OCI-LY1 (cell line): ENCODE results near the gene C12orf76.
"Not testable (repeated sequence)": the region's sequence is repeated elsewhere in the genome, so short reads cannot be mapped to it uniquely, and the experiment has no call there.

Experiments
- H2AFZ ChIP-seq: fragments of 200-600 bp; sonication (generic), shearing (Covaris generic); 2 replicates; pipeline ENCODE4 v1.6.0; 2014; ENCODE audit warnings: antibody characterized with exemption, mild to moderate bottlenecking, low read length
- H3F3A ChIP-seq: fragments of 200-600 bp; sonication (generic), shearing (Covaris generic); 2 replicates; pipeline ENCODE4 v1.6.0; 2014; ENCODE audit warnings: mild to moderate bottlenecking, antibody characterized with exemption, low read length, moderate library complexity; ENCODE audit not compliant: insufficient read depth
- H3K27ac ChIP-seq: fragments of 200-600 bp; sonication (generic); 2 replicates; pipeline ENCODE4 v1.5.1; 2014; ENCODE audit warnings: low read length, mixed run types, mild to moderate bottlenecking, low read depth; ENCODE audit not compliant: poor library complexity, severe bottlenecking
- H3K27me3 ChIP-seq: fragments of 200-600 bp; sonication (generic); 2 replicates; pipeline ENCODE4 v1.6.0; 2014; ENCODE audit warnings: antibody characterized with exemption, mild to moderate bottlenecking, low read length, moderate library complexity; ENCODE audit not compliant: insufficient read depth
- H3K36me3 ChIP-seq: fragments of 200-600 bp; sonication (generic); 2 replicates; pipeline ENCODE4 v1.6.1; 2014; ENCODE audit warnings: mild to moderate bottlenecking, antibody characterized with exemption, low read length, moderate library complexity, mixed read lengths; ENCODE audit not compliant: insufficient read depth
- H3K4me1 ChIP-seq: fragments of 200-600 bp; sonication (generic); 2 replicates; pipeline ENCODE4 v1.5.1; 2014; ENCODE audit warnings: mild to moderate bottlenecking, low read length, moderate library complexity; ENCODE audit not compliant: insufficient read depth, severe bottlenecking
- H3K4me2 ChIP-seq: fragments of 200-600 bp; sonication (generic), shearing (Covaris generic); 2 replicates; pipeline ENCODE4 v1.6.1; 2014; ENCODE audit warnings: low read length
- H3K4me3 ChIP-seq: fragments of 200-600 bp; sonication (generic); 2 replicates; pipeline ENCODE4 v1.5.1; 2014; ENCODE audit warnings: low read length, low read depth, mild to moderate bottlenecking, mixed read lengths; ENCODE audit not compliant: poor library complexity, severe bottlenecking
- H3K79me2 ChIP-seq: fragments of 200-600 bp; shearing (Covaris generic); 2 replicates; pipeline ENCODE4 v1.6.1; 2016; ENCODE audit warnings: mixed run types, low read length, mixed read lengths; ENCODE audit not compliant: insufficient read depth
- H3K9ac ChIP-seq: fragments of 200-600 bp; sonication (generic), shearing (Covaris generic); 2 replicates; pipeline ENCODE4 v1.6.1; 2014; ENCODE audit warnings: mild to moderate bottlenecking, low read length, mixed read lengths
- H3K9me2 ChIP-seq: fragments of 200-600 bp; sonication (generic), shearing (Covaris generic); 2 replicates; pipeline ENCODE4 v1.6.1; 2014; ENCODE audit warnings: low read depth, mild to moderate bottlenecking, low read length, mixed read lengths
- H3K9me3 ChIP-seq: fragments of 200-600 bp; shearing (Covaris generic); 2 replicates; pipeline ENCODE4 v1.6.1; 2014; ENCODE audit warnings: low read length, mixed read lengths
- H4K20me1 ChIP-seq: fragments of 200-600 bp; sonication (generic), shearing (Covaris generic); 2 replicates; pipeline ENCODE4 v1.6.0; 2016; ENCODE audit warnings: mild to moderate bottlenecking, low read length; ENCODE audit not compliant: insufficient read depth
- CTCF ChIP-seq: fragments of 200-600 bp; sonication (generic), shearing (Covaris generic); IDR thresholded peaks from 2 replicates; pipeline ENCODE4 v1.5.1; 2017; ENCODE audit warnings: mild to moderate bottlenecking, antibody characterized with exemption, low read length, moderate library complexity, mixed read lengths
- EZH2 ChIP-seq: fragments of 200-600 bp; sonication (generic), shearing (Covaris generic); IDR thresholded peaks from 2 replicates; pipeline ENCODE4 v1.8.0; 2017; ENCODE audit warnings: borderline replicate concordance, mixed run types, mild to moderate bottlenecking, antibody characterized with exemption, low read length, moderate library complexity, mixed read lengths

Gene C12orf76

DNA sequence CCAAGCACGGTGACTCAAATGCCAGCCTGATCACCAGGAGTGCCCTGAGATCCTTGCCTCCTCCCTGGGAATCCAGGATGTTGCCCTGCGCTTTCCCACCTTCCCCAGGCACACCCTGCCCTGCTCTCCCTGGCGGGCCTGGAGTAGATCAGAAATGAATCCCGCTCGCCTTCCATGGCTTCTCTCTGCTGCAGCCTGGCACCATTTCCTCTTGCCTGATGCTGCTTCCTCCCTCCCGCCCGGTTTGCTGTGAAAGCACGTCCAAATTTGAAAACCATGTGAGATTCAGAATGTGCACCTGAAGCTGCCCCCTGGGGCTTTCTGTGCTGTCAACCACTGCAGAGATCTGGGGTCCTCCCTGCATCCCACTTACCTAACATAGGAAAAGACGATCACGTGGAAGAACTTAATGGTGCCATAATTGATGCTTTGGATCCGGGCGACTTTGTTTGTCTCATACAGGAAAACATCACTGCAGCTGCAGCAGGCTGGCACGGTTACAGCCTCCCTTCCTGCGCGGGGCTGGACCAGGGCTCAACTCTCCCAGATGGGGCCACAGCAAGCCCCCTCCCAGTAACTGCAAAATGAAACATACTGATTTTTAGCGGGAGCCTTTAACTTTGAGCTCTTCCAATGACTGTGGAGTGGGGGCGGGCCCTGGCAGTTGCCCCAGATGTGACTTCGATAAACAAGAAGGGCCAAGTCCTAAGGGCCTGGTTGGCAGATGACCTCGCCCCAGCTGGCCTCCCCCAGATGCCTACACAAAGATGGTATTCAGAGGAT lies 24.9 kb upstream of the C12orf76 start:
- Histone ChIP-seq H3K4me3 (no peak overlapping the region), H4K20me1 (no peaks in the 10 kb centered on the region), H3K4me2 (peak overlapping the region; percentile 9), H3K27me3 (no peaks in the 10 kb centered on the region), H3K27ac (no peak overlapping the region), H3K4me1 (peaks cover 16% of the 10 kb centered on the region), H3K36me3 (no peaks in the 10 kb centered on the region), H3K9me3 (no peaks in the 10 kb centered on the region), H2AFZ (no peak overlapping the region), H3K9me2 (no peaks in the 10 kb centered on the region), H3K9ac (no peak overlapping the region), H3K79me2 (no peaks in the 10 kb centered on the region), H3F3A (no peaks in the 10 kb centered on the region)
- TF ChIP-seq EZH2 (no peak), CTCF (no peak)

DNA sequence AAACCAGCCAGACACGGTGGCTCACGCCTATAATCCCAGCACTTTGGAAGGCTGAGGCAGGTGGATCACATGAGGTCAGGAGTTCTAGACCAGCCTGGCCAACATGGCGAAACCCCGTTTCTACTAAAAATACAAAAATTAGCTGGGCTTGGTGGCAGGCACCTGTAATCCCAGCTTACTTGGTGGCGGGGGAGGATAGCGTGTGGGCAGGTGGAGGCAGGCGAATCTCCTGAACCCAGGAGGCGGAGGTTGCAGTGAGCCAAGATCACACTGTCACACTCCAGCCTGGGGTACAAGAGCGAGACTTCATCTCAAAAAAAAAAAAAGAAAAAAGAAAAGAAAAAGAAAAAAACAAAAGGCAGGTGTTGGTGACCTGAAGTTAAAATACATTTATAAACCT lies 24.3 kb upstream of the C12orf76 start:
- not testable (repeated sequence) for H4K20me1 ChIP-seq, H3K9ac ChIP-seq, H2AFZ ChIP-seq, H3K4me3 ChIP-seq, H3K4me2 ChIP-seq, H3K27ac ChIP-seq, H3K9me3 ChIP-seq, H3F3A ChIP-seq, H3K79me2 ChIP-seq, H3K9me2 ChIP-seq, H3K36me3 ChIP-seq, H3K27me3 ChIP-seq
- H3K4me1 ChIP-seq: peaks cover 16% of the 10 kb centered on the region

GRCh38 chr12:110071967-110072366 lies 23.6 kb upstream of the C12orf76 start:
- Histone ChIP-seq H2AFZ (no peak overlapping the region), H3K4me1 (peaks cover 16% of the 10 kb centered on the region), H3K9ac (no peak overlapping the region), H3K79me2 (no peaks in the 10 kb centered on the region), H3K27me3 (no peaks in the 10 kb centered on the region), H3K27ac (no peak overlapping the region), H3K36me3 (no peaks in the 10 kb centered on the region), H3F3A (no peaks in the 10 kb centered on the region), H4K20me1 (no peaks in the 10 kb centered on the region), H3K4me3 (no peak overlapping the region), H3K9me2 (no peaks in the 10 kb centered on the region), H3K4me2 (no peak overlapping the region), H3K9me3 (no peaks in the 10 kb centered on the region)
- no peak for TF ChIP-seq CTCF
- TF ChIP-seq EZH2: no peak

DNA sequence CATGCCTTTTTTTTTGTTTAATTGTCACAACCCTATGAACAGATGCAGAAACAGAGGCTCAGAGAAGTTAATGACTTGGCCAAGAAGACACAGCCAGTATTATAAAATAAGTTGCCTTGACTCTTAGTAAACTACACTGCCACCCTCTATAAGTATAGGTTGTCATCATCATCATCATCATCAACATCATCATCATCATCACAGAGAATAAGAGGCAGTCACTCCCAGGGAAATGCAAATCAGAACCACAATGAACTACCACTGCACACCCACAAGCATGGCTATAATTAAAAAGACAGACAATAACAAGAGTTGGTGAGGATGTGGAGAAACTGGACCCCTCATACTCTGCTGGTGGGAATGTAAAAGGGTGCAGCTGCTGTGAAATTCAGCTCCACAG lies 23.2 kb upstream of the C12orf76 start:
- no peaks in the 10 kb centered on the region for H3F3A ChIP-seq
- H3K4me3 ChIP-seq: no peak overlapping the region
- H3K4me1 ChIP-seq: peaks cover 16% of the 10 kb centered on the region
- TF ChIP-seq EZH2 (no peak), CTCF (no peak)
- H4K20me1 ChIP-seq: no peaks in the 10 kb centered on the region
- H3K36me3 ChIP-seq: no peaks in the 10 kb centered on the region
- H3K9me3 ChIP-seq: no peaks in the 10 kb centered on the region
- no peak overlapping the region for H3K27ac ChIP-seq
- H3K4me2 ChIP-seq: no peak overlapping the region
- no peak overlapping the region for H2AFZ ChIP-seq
- H3K9me2 ChIP-seq: no peaks in the 10 kb centered on the region
- no peaks in the 10 kb centered on the region for H3K27me3 ChIP-seq
- no peaks in the 10 kb centered on the region for H3K79me2 ChIP-seq
- H3K9ac ChIP-seq: no peak overlapping the region
